Choroid plexus epithelial cell (primary cell): ENCODE results near the gene GNPDA2.

ENCODE experiments used
- DNase-seq: peaks from one replicate; pipeline ENCODE4 v3.0.0-alpha.2; 2010; ENCODE audit warnings: low read depth
- H3K4me3 ChIP-seq: 2 replicates; pipeline ENCODE4 v1.5.1; 2011; ENCODE audit warnings: low read depth, mild to moderate bottlenecking, control low read depth, low read length, moderate library complexity
- TF ChIP-seq, protein P1 (sequence below): conservative IDR thresholded peaks from 2 replicates; pipeline ENCODE4 v1.5.1; 2011; ENCODE audit warnings: low read depth, mild to moderate bottlenecking, control low read depth, inconsistent platforms, low read length, moderate library complexity

GNPDA2 gene

DNA sequence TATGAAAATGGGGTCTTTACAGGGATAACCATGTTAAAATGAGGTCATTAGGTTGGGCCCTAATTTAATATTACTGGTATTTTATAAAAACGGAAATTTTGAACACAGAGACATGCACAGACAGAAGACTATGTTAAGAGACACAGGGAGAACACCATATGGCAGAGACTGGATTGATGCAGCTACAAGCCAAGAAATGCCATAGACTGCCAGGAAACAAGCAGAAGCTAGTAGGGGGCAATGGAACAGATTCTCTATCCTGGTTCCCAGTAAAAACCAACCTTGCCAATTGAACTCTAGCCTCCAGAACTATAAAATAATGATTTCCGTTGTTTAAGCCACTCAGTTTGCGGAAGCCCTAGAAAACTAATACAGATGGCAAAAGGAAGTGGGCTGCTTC, 54.7 kb downstream of the GNPDA2 start:
- DNase-seq = no peak
- TF ChIP-seq, protein P1, sequence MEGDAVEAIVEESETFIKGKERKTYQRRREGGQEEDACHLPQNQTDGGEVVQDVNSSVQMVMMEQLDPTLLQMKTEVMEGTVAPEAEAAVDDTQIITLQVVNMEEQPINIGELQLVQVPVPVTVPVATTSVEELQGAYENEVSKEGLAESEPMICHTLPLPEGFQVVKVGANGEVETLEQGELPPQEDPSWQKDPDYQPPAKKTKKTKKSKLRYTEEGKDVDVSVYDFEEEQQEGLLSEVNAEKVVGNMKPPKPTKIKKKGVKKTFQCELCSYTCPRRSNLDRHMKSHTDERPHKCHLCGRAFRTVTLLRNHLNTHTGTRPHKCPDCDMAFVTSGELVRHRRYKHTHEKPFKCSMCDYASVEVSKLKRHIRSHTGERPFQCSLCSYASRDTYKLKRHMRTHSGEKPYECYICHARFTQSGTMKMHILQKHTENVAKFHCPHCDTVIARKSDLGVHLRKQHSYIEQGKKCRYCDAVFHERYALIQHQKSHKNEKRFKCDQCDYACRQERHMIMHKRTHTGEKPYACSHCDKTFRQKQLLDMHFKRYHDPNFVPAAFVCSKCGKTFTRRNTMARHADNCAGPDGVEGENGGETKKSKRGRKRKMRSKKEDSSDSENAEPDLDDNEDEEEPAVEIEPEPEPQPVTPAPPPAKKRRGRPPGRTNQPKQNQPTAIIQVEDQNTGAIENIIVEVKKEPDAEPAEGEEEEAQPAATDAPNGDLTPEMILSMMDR = no peak
- no peak overlapping the region for H3K4me3 ChIP-seq

DNA sequence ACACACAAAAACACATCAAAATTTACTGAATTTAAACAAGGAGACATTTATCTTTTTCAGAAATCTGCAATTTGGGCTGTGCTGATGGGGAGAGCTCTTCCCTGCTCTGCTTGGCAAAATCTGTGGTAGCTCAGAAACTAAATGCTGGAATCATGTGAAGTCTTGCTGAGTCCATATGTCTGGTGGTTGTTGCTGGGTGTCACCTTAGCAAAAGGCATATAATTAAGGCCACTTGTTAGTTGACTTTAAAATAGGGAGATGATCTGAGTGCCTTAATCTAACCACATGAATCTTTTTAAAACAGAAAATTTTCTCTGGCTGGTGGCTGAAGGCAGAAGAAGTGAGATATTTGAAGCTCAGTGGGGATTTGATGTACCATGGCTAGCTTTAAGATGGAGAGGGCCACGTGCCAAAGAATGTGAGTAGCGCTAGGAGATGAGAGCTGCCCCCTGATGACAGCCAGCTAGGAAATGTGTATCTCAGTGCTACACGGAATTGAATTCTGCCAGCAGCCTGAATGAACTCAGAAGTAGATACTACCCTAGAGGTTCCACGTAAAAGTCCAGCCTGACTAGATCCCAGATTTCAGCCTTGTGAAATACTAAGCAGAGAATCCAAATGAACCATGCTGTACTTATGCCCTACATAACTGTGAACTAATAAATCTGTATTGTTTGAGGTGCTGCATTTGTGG, 55.7 kb downstream of the GNPDA2 start:
- H3K4me3 ChIP-seq = no peak overlapping the region
- DNase-seq = no peak
- TF ChIP-seq, protein P1 = no peak

DNA sequence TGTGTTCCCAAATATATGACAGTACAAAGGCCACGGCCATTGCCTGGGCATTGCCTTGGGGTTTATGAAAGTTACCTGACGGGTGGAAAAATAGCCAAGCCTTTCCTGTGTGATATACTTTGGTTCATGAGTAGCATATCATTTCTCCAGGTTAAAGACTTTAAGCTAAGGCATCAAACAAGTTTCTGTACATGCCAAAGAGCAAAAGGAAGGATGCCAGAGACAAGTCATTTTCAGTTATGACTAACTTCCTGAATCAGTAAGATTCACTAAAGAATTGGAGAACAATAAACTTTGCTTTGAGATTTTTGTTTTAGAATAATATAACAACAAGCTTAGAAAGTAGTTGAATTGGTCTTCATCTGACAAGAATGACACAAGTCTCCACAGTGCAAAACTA, 57.8 kb downstream of the GNPDA2 start:
- DNase-seq = no peak
- TF ChIP-seq, protein P1 = no peak
- no peak overlapping the region for H3K4me3 ChIP-seq

DNA sequence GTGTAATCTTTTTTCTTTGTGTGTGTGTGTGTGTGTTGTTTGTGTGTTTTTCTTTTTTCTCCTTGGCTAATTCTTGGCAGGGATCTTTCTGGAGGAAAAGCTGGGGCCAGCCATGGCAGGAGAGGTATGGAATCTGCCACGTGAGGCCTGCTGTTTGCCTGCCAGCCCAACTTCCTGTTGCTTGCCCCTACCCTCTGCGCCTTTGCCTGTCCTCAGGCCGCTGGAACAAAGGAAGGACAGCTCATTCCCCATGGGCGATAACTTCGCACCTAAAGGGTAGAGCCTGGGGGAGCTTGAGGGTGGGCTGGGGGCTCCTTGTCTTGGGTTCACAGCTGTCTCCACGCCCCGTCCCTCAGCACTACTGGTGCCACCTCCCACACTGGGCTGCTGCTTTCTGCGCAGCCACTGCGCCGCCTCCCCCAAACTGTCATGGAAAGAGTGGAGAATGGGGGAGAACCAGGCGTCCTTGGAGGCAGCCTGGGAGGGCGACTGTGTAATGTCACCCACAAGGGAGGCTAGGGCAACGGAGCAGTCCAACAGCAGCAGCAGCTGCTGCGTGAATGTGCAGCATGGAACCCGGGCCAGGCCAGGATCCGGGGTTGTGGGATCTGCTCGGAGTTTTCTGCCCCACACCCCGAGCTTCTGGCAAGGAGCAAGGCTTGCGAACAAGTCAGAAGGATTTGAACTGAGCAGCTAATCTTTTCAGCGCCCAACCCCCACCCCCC, 62.7 kb downstream of the GNPDA2 start:
- DNase-seq = no peak
- no peak overlapping the region for H3K4me3 ChIP-seq
- TF ChIP-seq, protein P1 = no peak

DNA sequence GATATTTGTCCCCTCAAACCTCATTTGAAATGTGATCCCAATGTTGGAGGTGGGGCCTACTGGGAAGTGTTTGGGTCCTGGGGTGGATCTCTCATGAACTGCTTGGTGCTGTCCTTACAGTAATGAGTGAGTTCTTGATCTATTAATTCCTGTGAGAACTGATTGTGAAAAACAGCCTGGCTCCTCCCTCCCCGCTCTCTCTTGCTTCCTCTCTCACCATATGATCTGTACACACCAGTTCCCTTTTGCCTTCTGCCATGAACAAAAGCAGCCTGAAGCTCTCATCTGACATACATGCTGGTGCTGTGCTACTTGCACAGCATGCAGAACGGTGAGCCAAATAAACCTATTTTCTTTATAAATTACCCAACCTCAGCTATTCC, 63.7 kb downstream of the GNPDA2 start:
- no peak overlapping the region for H3K4me3 ChIP-seq
- DNase-seq = peak; percentile 3
- TF ChIP-seq, protein P1 = no peak

DNA sequence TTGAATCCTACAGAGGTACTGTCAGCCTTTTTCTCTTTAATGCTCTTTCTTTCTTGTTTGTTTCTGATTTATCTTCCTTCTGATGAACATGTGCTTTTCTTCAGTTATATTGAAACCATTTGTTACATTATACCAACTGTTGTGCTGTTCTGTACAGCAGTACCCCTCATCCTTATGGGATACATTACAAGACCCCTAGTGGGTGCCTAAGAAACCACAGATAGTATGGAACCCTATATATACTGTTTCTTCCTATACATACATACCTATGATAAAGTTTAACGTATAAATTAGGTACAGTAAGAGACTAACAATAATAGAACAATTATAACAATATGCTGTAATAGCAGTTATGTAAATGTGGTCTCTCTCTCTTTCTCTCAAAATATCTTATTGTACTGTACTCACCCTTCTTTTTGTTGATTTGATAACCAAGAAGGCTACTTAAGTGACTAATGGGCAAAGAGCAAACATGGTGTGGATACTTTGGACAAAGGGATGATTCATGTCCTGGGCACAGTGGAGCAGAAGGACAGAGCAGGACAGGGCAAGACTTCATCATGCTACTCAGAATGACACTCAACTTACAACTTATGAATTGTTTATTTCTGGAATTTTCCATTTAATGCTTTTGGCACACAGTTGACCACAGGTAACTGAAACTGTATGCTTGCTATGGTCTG, 64.3 kb downstream of the GNPDA2 start:
- TF ChIP-seq, protein P1 = no peak
- no peak overlapping the region for H3K4me3 ChIP-seq
- no peak for DNase-seq
